Measurements from ENCODE around the gene CCSER1.

DNA sequence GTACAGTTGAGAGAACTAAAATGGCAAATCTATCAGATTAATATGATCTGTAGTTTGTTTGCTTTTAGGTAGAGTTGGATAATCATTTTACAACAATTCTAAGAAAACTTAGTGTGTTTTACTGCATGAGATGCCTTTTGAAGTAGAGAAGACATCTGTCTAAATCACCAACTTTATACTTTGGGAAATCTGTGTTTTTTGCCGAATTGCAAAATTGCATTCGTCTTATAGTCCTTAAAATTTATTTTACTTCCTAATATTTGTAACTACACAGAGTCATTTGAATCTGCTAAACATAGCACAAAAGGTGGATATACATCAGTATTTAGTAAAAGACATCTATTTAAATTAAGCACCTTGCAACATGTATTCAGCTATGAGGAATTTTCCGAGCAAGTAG, 100.0 kb downstream of the CCSER1 start:
- no peak for TF ChIP-seq CTCF (IDR thresholded peaks at IDR 0.05)
- TF ChIP-seq POLR2AphosphoS5 (IDR thresholded peaks at IDR 0.05) = no peak
- no peak for TF ChIP-seq POLR2A (IDR thresholded peaks at IDR 0.05; ENCODE audit: low read depth)

Data from esophagus muscularis mucosa (tissue), 3 donors.